Lower leg skin (tissue), 4 donors: Measurements from ENCODE around the gene PUS1. TPM values are rescaled to one million over a fixed set of nuclear protein-coding genes. Genes with fewer than 3 reads are reported as not detected.
A peak's percentile ranks its signal among the peaks of the same experiment; 100 is the strongest.

Source experiments
- DNase-seq, 2 donors: peaks; one replicate each; pipeline ENCODE4 v3.0.0-alpha.2; 2019; ENCODE audit warnings: low spot score in 2 of 2
- H3K4me3 ChIP-seq: fragments of 200-600 bp; sonication (generic); 2 replicates; pipeline ENCODE4 v1.5.1; 2017; ENCODE audit warnings: mild to moderate bottlenecking, low read depth; ENCODE audit not compliant: poor library complexity, severe bottlenecking
- POLR2A ChIP-seq, 2 donors: fragments of 450-650 bp; IDR thresholded peaks; one replicate each; pipeline ENCODE4 v1.6.1; 2016 to 2017; ENCODE audit warnings: antibody characterized with exemption in 2 of 2, mild to moderate bottlenecking in 1 of 2, moderate library complexity in 1 of 2
- WGBS, 2 donors: methylation state at CpG; one replicate each; pipeline ENCODE4 v1.1.5; 2018; 5-methylcytosine and 5-hydroxymethylcytosine counted together
- intact Hi-C: fragments of 100-400 bp; cut with DNase I; formaldehyde crosslinking; loops from one replicate; pipeline ENCODE4 v1.15.0; 2023; ENCODE audit warnings: low total_unique reads
- total RNA-seq, 4 donors: library from RNA; depleted of rRNA; stranded (reverse); fragments of >200 nt; gene quantifications; one replicate each; pipeline ENCODE4 v1.1.0, GENCODE V29; 2016
- TF ChIP-seq, protein P1 (sequence below), 3 donors: fragments of 450-650 bp; IDR thresholded peaks; one replicate each; pipeline ENCODE4 v1.5.1; 2016; ENCODE audit warnings: antibody characterized with exemption in 3 of 3, mild to moderate bottlenecking in 3 of 3, moderate library complexity in 2 of 3

The PUS1 gene
- total RNA-seq, 4 donors from 2014 or later, result 8.3 to 36.4 (median 19.0) TPM

DNA sequence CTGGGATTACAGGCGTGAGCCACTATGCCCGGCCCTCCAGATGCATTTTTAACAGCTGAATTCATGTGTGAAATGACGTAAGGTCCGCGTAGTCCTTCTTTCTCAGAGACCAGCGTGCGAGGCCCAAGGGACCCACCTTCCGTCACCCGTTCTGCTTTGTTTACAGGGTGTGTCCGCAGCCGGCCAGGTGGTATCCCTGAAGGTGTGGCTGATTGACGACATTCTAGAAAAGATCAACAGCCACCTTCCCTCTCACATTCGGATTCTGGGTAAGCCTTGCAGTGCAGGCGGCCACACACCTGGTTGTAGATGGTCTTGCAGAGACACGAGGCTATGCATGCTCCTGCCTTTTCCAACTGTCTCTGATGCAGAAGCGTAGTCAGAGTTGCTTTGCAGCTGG lies 9.9 kb downstream of the PUS1 start:
- DNase-seq, result no peak
- intact Hi-C loops, result no loop called here

DNA sequence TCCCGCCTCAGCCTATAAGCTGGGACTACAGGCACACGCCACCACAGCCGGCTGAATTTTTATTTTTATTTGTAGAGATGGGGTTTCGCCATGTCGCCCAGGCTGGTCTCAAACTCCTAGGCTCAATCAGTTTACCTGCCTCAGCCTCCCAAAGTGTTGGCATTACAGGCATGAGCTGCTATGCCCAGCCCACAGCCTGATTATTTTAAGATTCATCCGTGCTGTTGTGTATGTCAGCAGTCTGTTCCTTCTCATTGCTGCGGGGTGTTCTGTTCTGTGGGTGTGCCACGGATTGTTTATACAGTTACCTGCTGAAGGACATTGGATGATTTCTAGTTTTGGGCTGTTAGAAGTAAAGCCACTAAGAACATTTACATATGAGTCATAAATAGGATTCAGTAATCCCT lies 11.1 kb downstream of the PUS1 start:
- DNase-seq, result peak; percentile 40 to 53
- H3K4me3 ChIP-seq, result no peak overlapping the region
- WGBS, 2 donors, result 72 to 81% methylated on average over 8 of the region's 8 CpGs
- intact Hi-C loops, result no loop called here
- TF ChIP-seq, protein P1, sequence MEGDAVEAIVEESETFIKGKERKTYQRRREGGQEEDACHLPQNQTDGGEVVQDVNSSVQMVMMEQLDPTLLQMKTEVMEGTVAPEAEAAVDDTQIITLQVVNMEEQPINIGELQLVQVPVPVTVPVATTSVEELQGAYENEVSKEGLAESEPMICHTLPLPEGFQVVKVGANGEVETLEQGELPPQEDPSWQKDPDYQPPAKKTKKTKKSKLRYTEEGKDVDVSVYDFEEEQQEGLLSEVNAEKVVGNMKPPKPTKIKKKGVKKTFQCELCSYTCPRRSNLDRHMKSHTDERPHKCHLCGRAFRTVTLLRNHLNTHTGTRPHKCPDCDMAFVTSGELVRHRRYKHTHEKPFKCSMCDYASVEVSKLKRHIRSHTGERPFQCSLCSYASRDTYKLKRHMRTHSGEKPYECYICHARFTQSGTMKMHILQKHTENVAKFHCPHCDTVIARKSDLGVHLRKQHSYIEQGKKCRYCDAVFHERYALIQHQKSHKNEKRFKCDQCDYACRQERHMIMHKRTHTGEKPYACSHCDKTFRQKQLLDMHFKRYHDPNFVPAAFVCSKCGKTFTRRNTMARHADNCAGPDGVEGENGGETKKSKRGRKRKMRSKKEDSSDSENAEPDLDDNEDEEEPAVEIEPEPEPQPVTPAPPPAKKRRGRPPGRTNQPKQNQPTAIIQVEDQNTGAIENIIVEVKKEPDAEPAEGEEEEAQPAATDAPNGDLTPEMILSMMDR (IDR thresholded peaks at IDR 0.05), result no peak
- TF ChIP-seq POLR2A (IDR thresholded peaks at IDR 0.05), result no peak

More for the DNA sequence above, 9.9 kb downstream of the PUS1 start:
- 94% methylated on average over 16 of the region's 16 CpGs for WGBS, 2 donors
- no peak overlapping the region for H3K4me3 ChIP-seq
- TF ChIP-seq, protein P1 (IDR thresholded peaks at IDR 0.05), result no peak
- TF ChIP-seq POLR2A (IDR thresholded peaks at IDR 0.05), result no peak

DNA sequence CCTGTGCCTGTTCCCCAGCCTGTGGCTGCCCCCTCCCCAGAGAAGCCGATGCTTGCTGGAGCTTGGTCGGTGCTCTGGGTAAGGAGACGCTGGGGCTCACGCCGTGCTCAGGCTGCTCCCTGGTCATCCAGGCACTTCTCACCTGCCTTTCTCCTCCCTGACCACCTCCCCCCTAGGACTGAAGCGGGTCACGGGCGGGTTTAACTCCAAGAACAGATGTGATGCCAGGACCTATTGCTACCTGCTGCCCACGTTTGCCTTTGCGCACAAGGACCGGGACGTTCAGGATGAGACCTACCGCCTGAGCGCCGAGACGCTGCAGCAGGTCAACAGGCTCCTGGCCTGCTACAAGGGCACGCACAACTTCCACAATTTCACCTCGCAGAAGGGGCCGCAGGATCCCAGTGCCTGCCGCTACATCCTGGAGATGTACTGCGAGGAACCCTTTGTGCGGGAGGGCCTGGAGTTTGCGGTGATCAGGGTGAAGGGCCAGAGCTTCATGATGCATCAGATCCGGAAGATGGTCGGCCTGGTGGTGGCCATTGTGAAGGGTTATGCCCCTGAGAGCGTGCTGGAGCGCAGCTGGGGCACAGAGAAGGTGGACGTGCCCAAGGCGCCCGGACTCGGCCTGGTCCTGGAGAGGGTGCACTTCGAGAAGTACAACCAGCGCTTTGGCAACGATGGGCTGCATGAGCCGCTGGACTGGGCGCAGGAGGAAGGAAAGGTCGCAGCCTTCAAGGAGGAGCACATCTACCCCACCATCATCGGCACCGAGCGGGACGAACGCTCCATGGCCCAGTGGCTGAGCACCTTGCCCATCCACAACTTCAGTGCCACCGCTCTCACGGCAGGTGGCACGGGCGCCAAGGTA lies 12.3 kb downstream of the PUS1 start:
- intact Hi-C loops, result no loop called here
- WGBS, 2 donors, result 94 to 96% methylated on average over 43 to 46 of the region's 46 CpGs
- no peak for TF ChIP-seq POLR2A (IDR thresholded peaks at IDR 0.05)
- TF ChIP-seq, protein P1 (IDR thresholded peaks at IDR 0.05), result no peak
- peak; percentile 11 to 80 for DNase-seq
- no peak overlapping the region for H3K4me3 ChIP-seq

DNA sequence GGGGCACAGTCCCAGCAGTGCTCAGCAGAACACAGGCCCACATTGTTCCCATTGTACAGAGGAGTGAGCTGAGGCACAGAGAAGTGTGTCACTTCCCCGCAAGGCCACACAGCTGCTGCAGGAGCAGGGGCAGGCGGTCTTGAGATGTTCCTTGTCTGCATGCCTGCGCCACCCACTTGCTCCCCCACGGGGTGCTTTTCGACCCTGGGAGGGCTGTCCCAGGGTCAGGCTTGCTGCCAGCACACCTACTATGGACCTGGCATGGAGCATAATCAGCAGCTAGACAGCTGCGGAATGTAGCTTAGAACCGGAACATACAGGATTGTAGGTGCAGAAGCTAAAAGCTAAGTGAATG lies 12.9 kb downstream of the PUS1 start:
- WGBS, 2 donors, result 96 to 99% methylated on average over 6 to 7 of the region's 7 CpGs
- no peak for DNase-seq
- no peak overlapping the region for H3K4me3 ChIP-seq
- no peak for TF ChIP-seq POLR2A (IDR thresholded peaks at IDR 0.05)
- TF ChIP-seq, protein P1 (IDR thresholded peaks at IDR 0.05), result no peak
- intact Hi-C loops, result no loop called here

DNA sequence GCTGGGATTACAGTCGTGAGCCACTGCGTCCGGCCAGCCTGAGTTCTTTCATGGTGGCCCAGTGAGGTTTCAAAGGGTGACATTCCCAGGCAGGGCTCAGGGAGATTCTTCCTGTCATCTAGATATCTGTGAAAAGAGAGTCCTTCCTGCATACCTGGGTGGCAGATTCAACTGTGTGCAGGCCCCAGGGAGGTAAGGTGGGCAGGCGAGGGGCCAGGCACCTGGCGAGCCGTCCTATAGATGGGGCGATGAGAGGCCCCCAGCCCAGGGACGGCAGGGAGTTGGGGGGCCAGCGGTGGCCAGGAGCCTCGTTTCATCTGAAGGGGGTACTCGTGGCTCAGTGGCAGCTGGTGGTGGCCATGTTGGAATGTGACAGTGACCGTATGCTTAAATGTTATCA lies 13.6 kb downstream of the PUS1 start:
- intact Hi-C loops, result no loop called here

More for the DNA sequence above, 13.6 kb downstream of the PUS1 start:
- peak; percentile 12 to 75 for DNase-seq
- H3K4me3 ChIP-seq, result no peak overlapping the region
- 95 to 97% methylated on average over 12 of the region's 12 CpGs for WGBS, 2 donors
- TF ChIP-seq POLR2A (IDR thresholded peaks at IDR 0.05), result no peak
- TF ChIP-seq, protein P1 (IDR thresholded peaks at IDR 0.05), result no peak
